Urothelium cell line (cell line): ENCODE data around the gene PRKN.

ENCODE experiments used
- DNase-seq: peaks from one replicate; pipeline ENCODE4 v3.0.0; 2011; ENCODE audit warnings: low spot score, mixed read lengths
- FAIRE-seq: peaks from 2 replicates; lab custom pipeline; 2011; peaks lifted over from hg19 to GRCh38; lab: Jason Lieb, UNC

The PRKN gene

GRCh38 chr6:162727322-162728182 is at the start of gene PRKN, which contains the start of gene PACRG:
Gene PRKN (minus strand): TSS chr6:162727766.
Gene PACRG (plus strand): TSS chr6:162727974.
- DNase-seq (peak; percentile 98), FAIRE-seq (peak; percentile 76)

DNA sequence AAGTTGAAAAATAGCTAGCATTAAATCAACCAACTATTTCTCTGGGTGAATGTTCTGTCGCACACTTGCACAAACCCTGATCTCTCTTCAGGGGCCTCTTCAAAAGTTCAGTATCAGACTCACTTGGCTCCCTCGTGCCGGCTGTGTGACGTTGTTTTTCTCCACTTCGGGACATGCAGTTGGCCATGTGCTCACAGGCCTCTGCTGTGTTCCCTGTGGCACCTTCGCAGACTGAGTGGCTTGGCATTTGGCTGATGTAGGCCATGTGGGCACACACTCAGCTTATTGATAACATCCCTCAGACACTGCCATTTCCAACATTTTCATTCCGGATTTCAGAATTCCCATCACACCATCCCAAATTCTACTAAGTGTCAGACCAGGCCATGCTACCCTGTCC is 49.5 kb upstream of the PRKN start:
- DNase-seq (no peak), FAIRE-seq (no peak)

DNA sequence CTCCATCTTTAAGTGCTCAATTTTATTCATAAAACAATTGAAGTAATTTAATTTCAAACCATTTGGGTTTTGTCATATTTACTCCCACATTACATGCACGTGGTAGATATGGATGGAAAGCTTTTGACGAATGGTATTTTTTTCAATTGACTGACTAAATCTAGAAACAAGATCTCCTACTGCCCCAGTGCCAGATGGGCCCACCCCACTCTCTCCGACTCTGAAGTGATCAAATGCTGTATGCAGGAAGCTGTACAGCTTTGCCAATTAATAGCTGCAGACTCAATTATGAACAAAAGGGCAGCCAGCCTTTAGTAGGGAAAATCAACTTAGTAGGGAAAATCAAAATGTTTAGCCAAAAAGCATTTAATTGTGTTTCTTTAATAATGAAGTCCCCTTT is 46.4 kb upstream of the PRKN start:
- FAIRE-seq (no peak), DNase-seq (no peak)

- no peak for DNase-seq
- no peak for FAIRE-seq
Measured at GRCh38 chr6:162772466-162772865, 44.9 kb upstream of the PRKN start.

DNA sequence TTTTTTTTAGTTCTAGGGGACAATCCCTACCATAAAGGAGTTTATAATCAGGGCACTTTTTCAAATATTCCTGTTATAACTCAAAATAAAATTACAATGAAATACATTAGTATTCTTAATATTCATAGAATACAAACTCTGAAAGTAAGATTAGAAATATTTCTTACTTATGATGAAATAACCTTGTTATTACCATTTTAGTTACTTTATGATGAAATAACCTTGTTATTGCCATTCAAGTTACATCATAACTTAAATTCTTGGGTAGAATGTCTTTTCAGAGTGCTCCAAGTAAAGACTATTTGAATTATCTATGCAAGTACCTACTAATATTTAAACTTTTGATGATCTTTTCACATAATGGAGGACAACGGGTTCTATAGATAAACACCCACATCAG is 43.4 kb upstream of the PRKN start:
- DNase-seq = no peak
- FAIRE-seq = no peak

DNA sequence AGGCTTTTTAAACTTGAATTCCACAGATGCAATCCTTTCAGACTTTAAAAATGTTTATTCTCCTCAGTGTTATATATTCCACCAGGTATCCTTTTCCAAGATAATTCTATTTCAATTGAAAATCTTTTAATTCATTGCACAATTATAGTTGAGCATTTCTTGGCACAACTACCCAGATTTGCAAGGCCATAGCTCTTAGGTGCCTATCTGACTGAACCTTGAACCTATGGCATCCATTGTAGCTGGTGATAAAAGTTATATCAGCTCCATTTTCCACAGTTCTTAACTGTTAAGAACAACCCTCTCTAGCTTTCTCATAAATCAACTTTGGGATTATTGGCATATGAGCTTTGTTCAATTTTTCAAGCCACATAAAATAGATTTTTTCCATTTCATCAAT is 42.6 kb upstream of the PRKN start:
- FAIRE-seq (no peak), DNase-seq (no peak)

GRCh38 chr6:162753775-162754174 is 26.2 kb upstream of the PRKN start:
- no peak for FAIRE-seq
- DNase-seq = no peak

DNA sequence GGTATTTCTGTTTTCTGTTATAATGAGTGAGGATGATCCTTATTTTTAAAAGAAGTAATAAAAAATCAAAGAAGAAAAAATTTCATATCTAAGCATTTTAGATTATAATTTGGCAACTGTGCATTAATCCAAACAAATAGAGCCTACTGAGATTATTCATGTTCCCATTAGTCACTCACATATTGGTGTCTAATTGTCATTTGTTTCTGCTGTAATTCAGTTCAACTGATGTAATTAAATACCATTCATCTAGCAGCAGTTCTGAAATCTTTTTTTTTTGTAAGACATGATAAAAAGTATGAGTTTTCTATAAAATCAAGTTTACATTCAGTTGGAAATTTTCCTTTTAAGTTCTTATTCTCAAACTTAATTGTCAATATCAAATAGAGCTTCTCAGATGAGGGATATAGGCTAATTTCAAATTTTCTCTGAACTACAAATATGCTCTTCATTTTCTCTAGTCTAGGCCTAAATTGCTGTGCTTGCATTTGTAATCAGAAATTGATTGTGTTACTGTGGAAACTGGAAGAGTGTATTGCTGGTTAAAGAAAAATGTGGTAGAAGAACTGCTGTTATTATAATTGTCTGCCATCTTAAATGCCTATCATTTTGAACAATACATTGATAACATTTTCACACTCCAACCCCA is 23.8 kb upstream of the PRKN start:
- DNase-seq = no peak
- no peak for FAIRE-seq

- FAIRE-seq (no peak), DNase-seq (peak; percentile 17)
Measured at GRCh38 chr6:162750776-162751175, 23.2 kb upstream of the PRKN start.

DNA sequence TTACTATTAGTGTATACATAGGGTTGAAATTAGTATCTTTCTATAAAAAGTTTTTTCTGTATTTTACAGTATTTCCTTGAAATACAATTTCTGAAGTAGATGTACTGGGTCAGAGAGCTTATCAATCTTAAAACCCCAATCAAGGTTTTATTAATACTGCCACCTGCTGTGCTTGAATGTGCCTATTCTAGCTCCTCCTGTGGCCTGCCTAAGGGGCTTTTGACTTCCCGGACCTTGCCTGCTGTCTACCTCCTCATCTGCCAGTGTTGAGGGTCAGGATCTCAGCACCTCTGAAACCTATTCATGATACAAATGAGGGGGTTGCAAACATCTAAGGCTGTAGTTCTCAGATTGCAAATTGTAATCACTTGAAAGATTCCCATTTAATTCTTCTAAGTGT is 9.4 kb upstream of the PRKN start:
- no peak for FAIRE-seq
- DNase-seq = no peak

- DNase-seq (no peak), FAIRE-seq (no peak)
Measured at GRCh38 chr6:162733489-162733888, 5.9 kb upstream of the PRKN start.

DNA sequence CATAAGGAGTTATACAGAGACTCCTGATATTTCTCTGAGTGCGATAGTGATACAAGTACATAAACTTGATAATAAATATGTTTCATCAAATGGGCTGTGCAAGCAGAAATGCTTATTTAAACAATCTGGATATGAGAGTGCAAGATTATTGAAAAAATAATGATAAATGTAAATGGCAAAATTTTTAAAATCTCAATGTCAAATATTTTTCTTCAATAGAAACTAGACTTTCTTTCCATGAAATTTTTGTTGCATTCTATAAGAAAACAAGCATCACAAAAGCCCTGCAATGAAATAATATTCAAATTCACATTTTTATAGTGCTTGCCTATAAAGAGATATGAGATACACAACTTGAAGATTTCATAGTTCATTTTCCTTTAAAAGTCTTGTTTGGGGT is 2.9 kb upstream of the PRKN start:
- FAIRE-seq (no peak), DNase-seq (no peak)

DNA sequence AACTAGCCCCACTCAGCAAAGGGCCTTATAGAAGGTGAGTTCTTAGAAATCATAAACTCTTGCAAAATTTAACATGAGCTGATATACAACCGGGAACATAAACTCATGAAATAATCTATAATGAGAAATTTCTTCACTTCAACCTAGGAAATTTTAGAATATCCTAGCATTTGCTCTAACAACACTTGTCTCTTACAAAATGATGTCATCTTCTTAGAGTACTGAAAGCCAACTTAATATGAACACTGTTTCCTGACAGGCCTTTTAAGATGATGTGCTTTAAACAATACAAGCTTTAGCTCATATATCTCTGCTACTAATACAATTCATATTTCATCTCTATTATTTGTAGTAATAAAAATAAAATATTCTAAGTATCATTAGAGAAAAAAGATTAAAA is 1.1 kb upstream of the PRKN start:
- DNase-seq = no peak
- FAIRE-seq = no peak

DNA sequence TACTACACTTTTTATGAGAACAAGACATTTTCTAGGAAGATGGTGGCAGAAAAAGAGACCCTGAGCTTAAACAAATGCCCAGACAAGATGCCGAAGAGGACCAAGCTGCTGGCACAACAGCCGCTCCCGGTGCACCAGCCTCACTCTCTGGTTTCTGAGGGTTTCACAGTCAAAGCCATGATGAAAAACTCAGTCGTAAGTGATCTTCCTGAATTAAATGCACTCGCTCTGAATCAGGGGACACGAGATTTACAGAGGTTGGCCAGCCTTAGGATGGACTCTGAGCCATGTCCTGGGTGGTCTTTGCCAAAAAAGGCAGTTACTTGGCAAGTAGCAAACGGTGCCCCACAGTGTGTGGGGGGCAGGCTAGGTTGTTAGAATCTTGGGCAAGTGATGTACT is 631 bp upstream of the PRKN start:
- FAIRE-seq = no peak
- no peak for DNase-seq

DNA sequence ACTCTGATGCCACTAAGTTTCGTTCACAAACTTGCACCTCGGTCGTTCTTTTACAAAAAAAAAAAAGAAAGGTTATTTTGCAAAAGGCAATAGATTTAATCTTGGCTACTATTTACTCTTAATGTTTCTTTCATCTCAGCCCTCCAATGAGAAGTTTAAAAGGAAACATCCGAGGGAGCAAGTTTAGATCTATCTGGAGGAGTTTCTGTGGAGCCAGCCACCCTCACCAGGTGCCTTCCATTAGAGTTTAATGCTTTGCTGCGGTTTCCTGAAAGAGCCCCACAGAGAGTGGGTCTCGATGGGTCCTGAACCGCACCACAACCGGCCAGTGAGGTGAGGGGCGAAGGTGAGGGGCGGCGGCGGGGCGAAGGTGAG is 632 bp downstream of the PRKN start:
- no peak for FAIRE-seq
- peak; percentile 17 for DNase-seq

DNA sequence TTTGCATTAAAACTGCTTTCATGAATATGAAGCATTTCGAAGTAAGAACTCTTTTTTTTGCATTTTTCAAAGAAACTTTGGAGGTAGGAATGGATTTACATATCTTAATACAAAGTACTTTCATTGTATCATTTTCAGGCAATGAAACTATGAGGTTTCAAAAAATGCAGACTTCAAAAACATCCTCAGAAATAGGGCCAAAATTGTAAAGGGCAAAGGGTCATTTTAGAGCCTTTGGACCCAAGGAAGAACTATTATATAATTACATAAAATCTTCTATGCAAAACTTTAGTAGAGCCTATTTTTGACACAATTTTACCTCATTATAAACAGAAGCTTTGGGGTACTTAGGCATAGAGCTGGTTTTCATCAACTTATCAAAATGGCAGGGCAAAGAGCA is 4.9 kb downstream of the PRKN start:
- DNase-seq (no peak), FAIRE-seq (no peak)

GRCh38 chr6:162722226-162722625 is 5.3 kb downstream of the PRKN start:
- FAIRE-seq (no peak), DNase-seq (no peak)

- DNase-seq (no peak), FAIRE-seq (no peak)
Measured at GRCh38 chr6:162721404-162721687, 6.2 kb downstream of the PRKN start.

GRCh38 chr6:162719528-162719927 is 8.0 kb downstream of the PRKN start:
- no peak for FAIRE-seq

DNA sequence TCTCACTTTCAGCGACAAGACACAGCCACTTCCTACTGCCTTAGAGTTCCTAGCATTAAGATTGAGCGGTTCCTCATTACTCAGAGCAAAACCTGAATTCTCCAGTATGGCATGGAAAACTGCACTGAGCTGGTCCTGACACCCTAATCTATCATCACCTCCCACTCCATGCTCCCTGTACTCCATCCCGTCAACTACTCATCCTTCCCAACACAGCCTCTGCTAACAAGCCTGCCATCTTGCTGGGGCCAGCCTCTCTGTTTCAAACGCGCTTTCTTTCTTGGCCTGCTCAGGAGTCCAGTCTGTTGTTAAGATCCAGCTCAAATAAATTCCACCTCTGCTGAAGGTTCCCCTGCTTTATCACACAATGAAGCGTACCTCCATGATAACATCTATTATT is 12.0 kb downstream of the PRKN start:
- DNase-seq (no peak), FAIRE-seq (no peak)

More at GRCh38 chr6:162719528-162719927, 8.0 kb downstream of the PRKN start:
- DNase-seq = no peak

GRCh38 chr6:162713974-162714780 is 13.4 kb downstream of the PRKN start:
- no peak for DNase-seq

DNA sequence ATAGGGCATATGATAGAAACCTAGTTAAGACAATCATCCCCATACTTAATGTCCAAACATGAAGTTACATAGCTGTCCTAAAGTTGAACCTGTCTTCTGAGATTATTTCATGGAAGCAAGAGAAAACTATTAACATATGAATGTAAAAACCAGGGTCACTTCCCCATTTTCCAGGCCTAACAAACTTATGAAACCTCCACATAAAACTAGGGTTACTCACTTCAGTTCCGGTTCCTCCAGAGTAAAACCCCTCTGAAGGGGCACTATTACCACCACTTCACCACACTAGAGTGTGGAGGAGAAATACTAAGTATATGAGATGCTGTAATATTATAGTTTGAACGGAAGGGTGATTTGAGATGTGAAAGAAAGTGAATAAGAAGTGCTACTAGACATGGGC is 14.9 kb downstream of the PRKN start:
- DNase-seq = no peak
- no peak for FAIRE-seq

More at GRCh38 chr6:162713974-162714780, 13.4 kb downstream of the PRKN start:
- no peak for FAIRE-seq
